SKM-1 treated with dmso at 0.1 percent for 144 hours (cell line): ENCODE data around the gene LMBR1L.

Source experiments
- DNase-seq: peaks from one replicate; lab custom pipeline; 2025; ENCODE audit not compliant: unreplicated experiment; lab: John Stamatoyannopoulos, UW

LMBR1L gene

DNA sequence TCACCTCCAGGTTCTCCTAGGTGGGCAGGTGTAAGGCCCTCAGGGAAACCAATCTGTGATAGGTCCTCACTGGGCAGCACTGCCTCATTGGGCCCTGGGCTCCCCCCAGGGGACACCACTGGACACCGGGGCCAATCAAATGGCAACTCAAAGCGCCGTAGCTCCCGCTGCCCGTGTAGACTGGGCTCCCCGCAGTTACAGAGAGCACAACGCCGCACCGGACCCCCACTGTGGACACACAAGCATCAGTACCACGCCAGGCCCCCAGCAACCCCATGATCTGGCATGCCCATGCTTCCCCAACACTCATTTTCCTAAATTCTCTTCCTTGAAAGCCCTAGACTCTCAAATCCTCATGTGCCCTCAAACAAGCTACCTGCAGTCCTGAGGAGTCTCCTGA is 56.1 kb downstream of the LMBR1L start:
- no peak for DNase-seq

DNA sequence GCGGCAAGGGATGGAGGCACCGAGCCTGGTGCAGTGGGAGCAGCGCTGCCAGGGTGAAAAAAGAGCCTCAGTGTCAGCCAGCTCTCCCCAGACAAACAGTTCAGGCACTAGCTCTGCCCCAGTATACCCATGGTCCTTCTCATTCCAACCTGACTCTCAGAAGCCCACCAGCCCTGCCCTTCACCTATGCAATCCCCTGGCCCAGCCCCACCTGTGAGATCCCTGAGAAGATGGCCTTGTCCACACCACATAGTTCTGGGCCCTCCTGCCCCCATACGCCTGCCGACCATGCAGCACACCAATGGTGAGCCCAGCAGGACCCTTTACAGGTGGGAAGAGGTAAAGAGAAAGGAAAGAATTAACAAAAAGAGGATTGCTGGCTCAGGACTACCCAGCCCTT is 56.6 kb downstream of the LMBR1L start:
- DNase-seq, result no peak

DNA sequence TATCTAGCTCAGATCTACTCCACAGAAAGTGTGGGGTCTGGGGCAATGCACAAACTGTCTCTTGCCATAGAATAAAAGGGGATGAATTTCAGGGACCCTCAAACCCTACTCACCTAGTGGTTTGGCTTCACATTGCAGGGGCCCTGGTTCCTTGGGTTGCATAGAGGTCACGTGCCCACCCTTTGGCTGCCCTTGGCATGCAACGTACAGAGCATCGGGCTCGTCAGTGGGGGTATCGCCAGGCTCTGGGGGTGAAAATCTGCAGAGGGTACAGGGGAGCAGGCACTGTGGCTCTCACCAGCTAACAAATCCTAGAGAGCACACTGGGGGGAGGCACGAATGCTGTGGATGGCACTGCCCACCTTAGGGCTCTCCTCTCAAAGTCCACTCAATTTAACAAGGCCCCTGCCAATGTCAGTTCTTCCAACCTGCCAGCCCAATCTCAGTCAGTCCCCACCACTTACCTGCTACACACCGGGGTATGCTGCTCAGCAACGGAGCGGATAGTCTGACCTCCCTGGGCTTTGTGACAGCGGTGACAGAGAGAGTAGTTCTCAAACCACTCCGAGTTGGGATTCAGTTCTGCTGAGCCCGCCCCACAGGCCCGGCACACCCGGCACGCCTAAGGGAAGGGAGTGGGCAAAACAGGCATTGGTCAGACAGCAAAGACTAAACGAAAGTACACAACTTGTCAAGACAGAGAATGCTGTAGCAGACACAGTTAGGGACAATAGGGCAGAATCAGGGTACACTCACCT is 58.0 kb downstream of the LMBR1L start:
- no peak for DNase-seq

DNA sequence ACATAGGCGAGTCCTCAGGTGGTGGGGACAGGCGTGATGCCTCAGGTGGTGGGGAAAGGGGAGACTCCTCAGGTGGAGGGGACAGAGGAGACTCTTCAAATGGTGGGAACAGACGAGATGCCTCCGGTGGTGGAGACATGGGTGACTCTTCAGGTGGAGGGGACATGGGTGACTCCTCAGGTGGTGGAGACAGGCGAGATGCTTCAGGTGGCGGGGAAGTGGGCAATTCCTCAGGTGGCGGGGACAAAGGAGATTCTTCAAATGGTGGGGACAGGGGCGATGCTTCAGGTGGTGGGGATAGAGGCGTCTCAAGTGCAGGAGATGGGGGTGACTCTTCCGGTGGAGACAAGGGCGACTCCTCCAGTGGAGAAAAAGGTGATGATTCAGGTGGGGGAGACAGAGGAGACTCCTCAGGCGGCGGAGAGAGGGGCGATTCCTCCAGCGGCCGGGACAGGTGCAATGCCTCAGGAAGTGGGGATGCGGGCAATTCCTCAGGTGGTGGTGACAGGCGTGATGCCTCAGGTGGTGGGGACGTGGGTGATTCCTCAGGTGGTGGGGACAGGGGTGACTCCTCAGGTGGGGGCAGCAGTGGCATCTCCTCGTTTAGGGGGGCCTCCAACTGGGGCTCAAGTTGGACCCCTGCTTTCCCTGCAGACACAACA is 58.7 kb downstream of the LMBR1L start:
- DNase-seq, result no peak

DNA sequence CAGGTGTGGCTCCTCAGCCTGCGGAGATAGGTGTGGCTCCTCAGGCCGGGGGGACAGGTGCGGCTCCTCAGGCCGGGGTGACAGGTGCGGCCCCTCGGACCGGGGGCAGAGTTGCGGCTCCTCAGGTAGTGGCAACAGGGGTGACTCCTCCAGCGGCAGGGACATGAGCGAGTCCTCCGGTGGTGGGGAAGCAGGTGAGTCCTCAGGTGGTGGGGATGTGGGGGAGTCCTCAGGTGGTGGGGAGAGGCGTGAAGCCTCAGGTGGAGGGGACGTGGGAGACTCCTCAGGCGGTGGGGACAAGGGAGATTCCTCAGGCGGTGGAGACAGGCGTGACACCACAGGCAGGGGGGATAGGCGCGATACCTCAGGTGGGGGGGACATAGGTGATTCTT is 59.3 kb downstream of the LMBR1L start:
- no peak for DNase-seq

DNA sequence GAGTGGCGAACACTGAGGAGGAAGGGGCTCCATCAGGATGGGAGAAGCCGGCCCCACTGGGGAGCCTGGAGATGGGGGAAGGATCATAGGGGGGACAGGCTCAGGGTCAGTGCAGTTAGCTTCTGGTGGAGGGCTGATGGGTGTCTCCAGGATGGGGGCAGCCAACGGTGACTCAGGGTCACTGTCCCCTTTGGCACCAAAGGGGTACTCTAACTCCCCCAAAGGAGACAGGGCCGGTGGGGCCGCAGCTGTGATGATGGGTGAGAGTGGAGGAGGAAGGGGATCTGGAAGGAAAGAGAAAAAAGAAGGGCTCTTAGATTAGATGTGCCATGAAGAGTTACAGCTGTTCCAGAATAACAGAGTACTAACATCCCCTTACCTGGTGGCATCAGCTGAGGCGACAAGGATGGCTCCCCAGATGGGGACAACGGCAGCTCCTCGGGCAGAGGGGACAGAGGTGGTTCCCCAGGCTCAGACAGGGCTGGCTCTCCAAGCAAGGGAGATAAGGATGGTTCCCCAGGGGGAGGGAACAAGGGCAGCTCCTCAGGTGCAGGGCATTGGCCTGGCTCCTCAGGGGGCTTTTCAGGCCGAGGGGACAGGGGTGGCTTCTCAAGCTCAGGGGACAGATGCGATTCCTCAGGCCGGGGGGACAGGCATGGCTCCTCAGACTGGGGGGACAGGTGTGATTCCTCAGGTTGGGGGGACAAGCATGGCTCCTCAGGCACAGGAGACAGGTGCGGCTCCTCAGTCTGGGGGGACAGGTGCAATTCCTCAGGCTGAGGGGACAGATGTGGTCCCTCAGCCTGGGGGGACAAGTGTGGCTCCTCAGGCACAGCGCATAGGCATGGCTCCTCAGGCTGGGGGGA is 59.9 kb downstream of the LMBR1L start:
- no peak for DNase-seq

DNA sequence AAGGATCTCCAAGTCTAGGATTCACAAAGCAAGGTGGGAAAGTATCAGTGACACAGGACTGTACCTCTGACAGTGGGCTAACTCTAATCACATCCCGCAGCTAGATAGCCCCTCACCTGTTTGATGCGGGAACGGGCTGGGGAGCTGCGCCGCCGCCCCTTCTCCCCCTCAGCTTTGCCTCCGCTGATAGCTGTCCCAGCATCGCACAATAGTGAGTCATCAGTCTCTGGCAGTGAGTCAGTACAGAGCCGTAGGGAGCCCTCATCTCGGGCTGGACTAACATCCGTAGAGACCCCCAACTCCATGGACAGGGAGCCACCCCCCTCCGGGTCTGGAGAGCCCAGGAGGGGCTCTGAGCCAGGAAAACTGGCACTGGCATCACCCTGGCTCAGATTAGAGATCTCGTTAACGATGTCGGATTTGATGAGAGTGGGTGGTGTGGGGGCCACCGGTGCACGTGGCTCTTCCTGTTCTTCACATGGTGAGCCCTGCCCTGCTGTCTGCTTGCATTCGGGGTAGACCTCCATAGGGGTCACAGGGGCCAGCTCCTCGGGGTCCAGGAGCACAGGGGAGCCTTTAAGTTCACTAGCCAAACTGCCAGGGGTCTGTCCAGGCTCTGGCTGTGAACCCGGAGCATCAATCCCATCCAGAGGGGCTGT is 61.0 kb downstream of the LMBR1L start:
- no peak for DNase-seq

DNA sequence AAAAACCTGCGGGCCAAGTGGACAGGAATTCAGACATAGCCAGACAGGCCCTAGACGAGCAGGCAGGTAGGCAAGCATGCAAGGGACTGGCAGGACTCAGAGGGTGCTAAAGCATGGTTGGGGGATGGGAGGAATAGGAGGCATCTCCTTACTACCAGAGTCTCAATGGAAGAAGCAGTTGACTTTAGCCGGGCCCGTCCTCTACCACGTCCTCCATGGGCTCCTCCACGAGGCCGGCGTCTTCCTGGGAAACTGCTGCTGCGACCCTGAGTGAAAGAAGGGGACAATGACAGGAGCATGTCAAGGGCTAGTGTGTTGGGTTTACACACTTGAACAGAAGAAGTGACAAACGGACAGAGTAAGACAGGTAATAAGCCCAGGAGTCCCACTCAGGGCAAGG is 61.7 kb downstream of the LMBR1L start:
- DNase-seq, result no peak
